ENCODE data around the gene H2BW2. TPM values are rescaled to one million over a fixed set of nuclear protein-coding genes. Genes with fewer than 3 reads are reported as not detected.
"Not testable (repeated sequence)": the region's sequence is repeated elsewhere in the genome, so short reads cannot be mapped to it uniquely, and the experiment has no call there.

Gene H2BW2
- total and polyA plus RNA-seq, 2 donors (not counting 1 experiment from before 2014, with no cell fraction given): not detected

- Histone ChIP-seq H4K20me1 (ENCODE audit: control insufficient read depth, extremely low read depth, insufficient read depth, low read length) (peaks cover 2% of the 10 kb centered on the region), H3K4me1 (ENCODE audit: control insufficient read depth, extremely low read depth, insufficient read depth, low read length) (no peaks in the 10 kb centered on the region), H3K36me3 (ENCODE audit: control insufficient read depth, insufficient read depth, low read length) (no peaks in the 10 kb centered on the region), H3K9ac (ENCODE audit: insufficient read depth, low read length) (no peak overlapping the region), H3K4me2 (ENCODE audit: extremely low read depth, insufficient read depth, low read length) (no peak overlapping the region), H3K4me3 (replicated peaks in 1 of 4; ENCODE audit: control extremely low read depth in 1 of 4, insufficient read depth in 1 of 4, low read depth in 3 of 4, low read length in 4 of 4) (no peak overlapping the region), H3K79me2 (ENCODE audit: control insufficient read depth, insufficient read depth, low read length) (no peaks in the 10 kb centered on the region), H2AFZ (ENCODE audit: low read length) (no peak overlapping the region), H3K9me3 (ENCODE audit: control insufficient read depth, insufficient read depth, low read depth, low read length) (no peaks in the 10 kb centered on the region), H3K27ac (ENCODE audit: insufficient read depth, low read length) (no peak overlapping the region), H3K27me3 (ENCODE audit: control insufficient read depth, insufficient read depth, low read length) (no peaks in the 10 kb centered on the region)
- no peak for DNase-seq (ENCODE audit: low read depth in 2 of 2)
- TF ChIP-seq EZH2 (IDR thresholded peaks at IDR 0.05; ENCODE audit: low read length, missing control alignments) (no peak), CTCF (conservative IDR thresholded peaks at IDR 0.05 in 1 of 2, IDR thresholded peaks at IDR 0.05 in 1 of 2; ENCODE audit: low read depth in 1 of 2, low read length in 2 of 2) (no peak)
Observed at GRCh38 chrX:104047171-104047570, 7.4 kb downstream of the H2BW2 start.

GRCh38 chrX:104054956-104055355 is 15.2 kb downstream of the H2BW2 start:
- not testable (repeated sequence) for H3K4me2 ChIP-seq (ENCODE audit: extremely low read depth, insufficient read depth, low read length); H3K9me3 ChIP-seq (ENCODE audit: control insufficient read depth, insufficient read depth, low read depth, low read length); H3K27ac ChIP-seq (ENCODE audit: insufficient read depth, low read length); H3K79me2 ChIP-seq (ENCODE audit: control insufficient read depth, insufficient read depth, low read length); H3K9ac ChIP-seq (ENCODE audit: insufficient read depth, low read length); H3K4me3 ChIP-seq (replicated peaks in 1 of 4; ENCODE audit: control extremely low read depth in 1 of 4, insufficient read depth in 1 of 4, low read depth in 3 of 4, low read length in 4 of 4); DNase-seq (ENCODE audit: low read depth in 2 of 2); H3K36me3 ChIP-seq (ENCODE audit: control insufficient read depth, insufficient read depth, low read length); H3K4me1 ChIP-seq (ENCODE audit: control insufficient read depth, extremely low read depth, insufficient read depth, low read length); H4K20me1 ChIP-seq (ENCODE audit: control insufficient read depth, extremely low read depth, insufficient read depth, low read length); H2AFZ ChIP-seq (ENCODE audit: low read length); H3K27me3 ChIP-seq (ENCODE audit: control insufficient read depth, insufficient read depth, low read length)

GRCh38 chrX:104062636-104063035 is 22.9 kb downstream of the H2BW2 start:
- not testable (repeated sequence) for H3K4me3 ChIP-seq (replicated peaks in 1 of 4; ENCODE audit: control extremely low read depth in 1 of 4, insufficient read depth in 1 of 4, low read depth in 3 of 4, low read length in 4 of 4); H4K20me1 ChIP-seq (ENCODE audit: control insufficient read depth, extremely low read depth, insufficient read depth, low read length); H2AFZ ChIP-seq (ENCODE audit: low read length); H3K4me2 ChIP-seq (ENCODE audit: extremely low read depth, insufficient read depth, low read length); DNase-seq (ENCODE audit: low read depth in 2 of 2); H3K79me2 ChIP-seq (ENCODE audit: control insufficient read depth, insufficient read depth, low read length); H3K36me3 ChIP-seq (ENCODE audit: control insufficient read depth, insufficient read depth, low read length); H3K4me1 ChIP-seq (ENCODE audit: control insufficient read depth, extremely low read depth, insufficient read depth, low read length); H3K9ac ChIP-seq (ENCODE audit: insufficient read depth, low read length); H3K27me3 ChIP-seq (ENCODE audit: control insufficient read depth, insufficient read depth, low read length); H3K9me3 ChIP-seq (ENCODE audit: control insufficient read depth, insufficient read depth, low read depth, low read length); H3K27ac ChIP-seq (ENCODE audit: insufficient read depth, low read length)

GRCh38 chrX:104075778-104076445 is 36.2 kb downstream of the H2BW2 start, which contains the start of gene TMSB15C:
Gene TMSB15C (minus strand): TSS chrX:104076236.
- H3K4me3 ChIP-seq (replicated peaks in 1 of 4; ENCODE audit: control extremely low read depth in 1 of 4, insufficient read depth in 1 of 4, low read depth in 3 of 4, low read length in 4 of 4); H2AFZ ChIP-seq (ENCODE audit: low read length); H4K20me1 ChIP-seq (ENCODE audit: control insufficient read depth, extremely low read depth, insufficient read depth, low read length); H3K27me3 ChIP-seq (ENCODE audit: control insufficient read depth, insufficient read depth, low read length); H3K79me2 ChIP-seq (ENCODE audit: control insufficient read depth, insufficient read depth, low read length); H3K27ac ChIP-seq (ENCODE audit: insufficient read depth, low read length); H3K4me1 ChIP-seq (ENCODE audit: control insufficient read depth, extremely low read depth, insufficient read depth, low read length); H3K4me2 ChIP-seq (ENCODE audit: extremely low read depth, insufficient read depth, low read length); H3K36me3 ChIP-seq (ENCODE audit: control insufficient read depth, insufficient read depth, low read length); DNase-seq (ENCODE audit: low read depth in 2 of 2); H3K9me3 ChIP-seq (ENCODE audit: control insufficient read depth, insufficient read depth, low read depth, low read length); H3K9ac ChIP-seq (ENCODE audit: insufficient read depth, low read length): not testable (repeated sequence)

- not testable (repeated sequence) for H3K4me1 ChIP-seq (ENCODE audit: control insufficient read depth, extremely low read depth, insufficient read depth, low read length); H3K36me3 ChIP-seq (ENCODE audit: control insufficient read depth, insufficient read depth, low read length); H2AFZ ChIP-seq (ENCODE audit: low read length); H3K9ac ChIP-seq (ENCODE audit: insufficient read depth, low read length); H3K4me3 ChIP-seq (replicated peaks in 1 of 4; ENCODE audit: control extremely low read depth in 1 of 4, insufficient read depth in 1 of 4, low read depth in 3 of 4, low read length in 4 of 4); H3K27me3 ChIP-seq (ENCODE audit: control insufficient read depth, insufficient read depth, low read length); H3K79me2 ChIP-seq (ENCODE audit: control insufficient read depth, insufficient read depth, low read length); H3K4me2 ChIP-seq (ENCODE audit: extremely low read depth, insufficient read depth, low read length); H3K27ac ChIP-seq (ENCODE audit: insufficient read depth, low read length); H3K9me3 ChIP-seq (ENCODE audit: control insufficient read depth, insufficient read depth, low read depth, low read length); DNase-seq (ENCODE audit: low read depth in 2 of 2); H4K20me1 ChIP-seq (ENCODE audit: control insufficient read depth, extremely low read depth, insufficient read depth, low read length)
Observed at GRCh38 chrX:104077854-104078253, 38.1 kb downstream of the H2BW2 start.

All from fibroblast of lung (primary cell).